ENCODE measurements around the gene LGR5.
"Not testable (repeated sequence)": the region's sequence is repeated elsewhere in the genome, so short reads cannot be mapped to it uniquely, and the experiment has no call there.

Gene LGR5

DNA sequence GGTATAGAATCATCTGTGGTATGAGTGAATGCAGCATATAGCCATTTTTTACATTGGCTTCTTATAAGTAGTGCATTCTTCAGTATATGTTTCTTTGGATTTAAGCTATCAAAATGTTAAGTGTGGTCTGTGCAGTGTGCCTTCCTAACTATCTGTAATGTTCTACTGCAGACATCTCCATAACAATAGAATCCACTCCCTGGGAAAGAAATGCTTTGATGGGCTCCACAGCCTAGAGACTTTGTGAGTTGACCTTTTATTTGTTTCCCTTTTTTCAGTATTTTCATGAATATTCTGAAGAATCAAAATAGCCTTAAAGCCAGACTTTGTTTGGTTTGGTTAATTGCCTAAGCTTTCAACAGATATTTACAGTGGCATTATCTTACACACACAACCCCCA lies 116.8 kb downstream of the LGR5 start:
- FAIRE-seq, result no peak

DNA sequence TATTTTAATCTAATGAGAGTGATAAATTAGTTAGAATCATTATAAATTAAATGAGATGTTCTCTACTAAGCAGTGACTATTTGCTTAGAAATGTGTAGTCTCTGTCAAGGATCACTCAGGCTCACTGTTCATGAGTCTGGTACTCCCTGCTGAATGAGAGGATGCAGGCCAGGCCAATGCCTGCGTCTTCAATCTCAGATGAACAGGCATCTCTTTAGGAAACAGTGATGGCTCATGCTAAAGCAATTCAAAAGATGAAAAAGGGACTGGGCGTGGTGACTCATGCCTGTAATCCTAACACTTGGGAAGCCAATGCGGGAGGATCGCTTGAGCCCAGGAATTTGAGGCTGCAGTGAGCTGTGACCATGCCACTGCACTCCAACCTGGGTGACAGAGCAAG lies 117.3 kb downstream of the LGR5 start:
- FAIRE-seq, result no peak

DNA sequence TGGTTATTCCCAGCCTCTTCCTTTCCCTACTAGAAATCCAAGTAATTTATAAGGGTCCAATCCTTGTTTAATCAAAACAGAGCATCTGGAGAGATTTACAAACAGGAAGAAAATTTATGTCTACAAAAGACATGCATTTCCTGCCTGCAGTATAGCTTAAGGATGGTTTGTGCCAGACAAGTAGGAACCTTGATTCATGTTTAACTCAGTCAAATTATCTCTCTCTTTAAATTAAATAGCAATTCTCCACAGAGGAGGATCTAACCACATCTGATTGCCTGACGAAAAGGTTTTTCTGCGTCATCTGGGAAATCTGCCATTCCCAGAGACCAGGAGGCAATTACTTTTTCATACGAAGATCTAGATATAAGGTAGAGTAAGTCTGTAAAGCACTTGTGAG lies 118.8 kb downstream of the LGR5 start:
- no peak for FAIRE-seq

DNA sequence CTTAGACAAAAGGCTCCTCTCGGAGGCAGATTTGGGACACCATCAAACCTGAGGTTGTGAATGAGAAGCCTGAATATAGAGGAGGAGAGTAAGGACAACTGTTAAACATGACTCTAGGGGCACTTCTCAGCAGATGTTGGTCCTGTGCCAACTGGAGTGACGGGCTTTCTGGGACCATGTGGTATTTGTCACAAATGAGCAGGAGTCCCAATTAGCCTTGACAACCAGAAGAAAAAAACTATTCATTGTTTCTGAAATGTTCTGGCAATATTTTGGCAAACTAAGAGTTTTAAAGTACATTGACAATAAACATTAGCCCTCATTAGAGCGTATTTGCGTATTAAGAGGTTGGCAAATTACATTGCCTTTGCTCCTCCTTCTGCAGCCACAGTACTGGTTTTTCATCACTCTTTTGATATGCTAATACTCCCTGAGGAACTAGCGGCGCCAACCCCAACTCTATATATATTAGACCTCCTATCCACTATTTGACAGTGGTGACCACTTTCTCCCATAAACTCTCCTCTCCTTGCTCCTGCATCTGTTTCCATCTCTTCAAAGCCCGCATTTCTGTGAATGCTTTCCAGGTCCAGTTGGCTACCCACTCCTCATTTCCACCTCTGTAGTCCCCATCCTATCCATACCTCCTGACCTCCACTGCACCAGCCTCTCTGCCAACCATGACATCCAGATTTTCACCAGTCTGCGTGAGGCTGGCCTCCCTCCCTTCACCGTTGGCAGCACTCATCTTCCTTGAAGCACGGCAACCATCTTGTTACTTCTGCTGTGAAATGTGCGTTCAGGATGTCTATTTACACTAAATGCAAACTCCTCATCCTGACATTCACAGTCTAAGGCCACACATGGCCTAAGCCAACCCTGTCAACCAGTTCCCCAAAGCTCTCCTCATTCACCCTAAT lies 123.3 kb downstream of the LGR5 start:
- FAIRE-seq, result no peak

DNA sequence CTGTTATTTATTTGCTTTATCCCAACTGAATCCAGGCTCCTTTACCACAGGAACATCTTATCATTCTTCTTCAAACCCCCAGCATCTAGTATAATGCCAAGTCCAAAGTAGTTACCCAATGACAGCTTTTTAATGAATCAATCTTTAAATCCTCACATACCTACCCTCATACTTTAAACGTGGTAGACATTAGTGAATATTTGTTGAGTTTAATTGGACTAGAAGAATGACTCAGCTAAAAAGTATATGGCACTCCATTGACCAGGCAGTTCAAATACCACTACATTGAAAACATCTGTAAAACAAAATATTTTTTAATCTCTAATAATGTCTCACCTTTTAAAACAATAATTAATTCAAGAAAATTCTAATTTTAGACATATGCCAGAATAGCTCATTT lies 125.9 kb downstream of the LGR5 start:
- no peak for FAIRE-seq

DNA sequence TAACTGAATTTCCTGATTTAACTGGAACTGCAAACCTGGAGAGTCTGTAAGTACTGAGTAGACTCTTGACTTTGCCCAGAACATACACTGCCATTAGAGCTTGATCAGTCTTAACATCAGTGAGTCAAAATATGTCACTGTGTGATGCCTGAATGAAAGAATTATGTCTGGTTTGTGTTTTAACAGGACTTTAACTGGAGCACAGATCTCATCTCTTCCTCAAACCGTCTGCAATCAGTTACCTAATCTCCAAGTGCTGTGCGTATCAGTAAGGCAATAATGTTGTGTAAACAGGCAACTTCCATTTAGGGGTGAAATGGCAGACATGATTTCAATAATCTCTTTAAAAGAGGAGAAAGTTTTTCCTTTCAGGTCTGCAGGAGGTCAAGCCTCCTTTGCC lies 127.1 kb downstream of the LGR5 start:
- FAIRE-seq, result no peak

DNA sequence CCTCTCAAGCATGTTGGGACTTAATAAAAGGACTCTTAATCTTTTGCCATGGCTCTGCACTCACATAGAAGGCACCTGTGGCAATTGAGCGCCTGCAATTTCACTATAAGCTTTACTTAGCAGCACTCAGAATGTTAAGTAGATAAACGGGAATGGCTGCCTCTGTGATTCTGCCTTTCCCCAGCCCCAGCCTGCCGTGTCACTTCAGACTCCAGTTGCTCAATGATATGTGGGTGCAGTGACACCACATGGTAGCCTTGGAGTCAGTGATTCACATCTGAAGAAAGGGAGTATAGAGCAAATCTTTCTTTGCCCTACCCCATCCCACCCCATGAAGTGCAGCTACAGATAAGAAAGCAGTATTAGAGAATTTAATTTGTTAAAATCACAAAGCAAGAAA lies 127.9 kb downstream of the LGR5 start:
- no peak for FAIRE-seq

DNA sequence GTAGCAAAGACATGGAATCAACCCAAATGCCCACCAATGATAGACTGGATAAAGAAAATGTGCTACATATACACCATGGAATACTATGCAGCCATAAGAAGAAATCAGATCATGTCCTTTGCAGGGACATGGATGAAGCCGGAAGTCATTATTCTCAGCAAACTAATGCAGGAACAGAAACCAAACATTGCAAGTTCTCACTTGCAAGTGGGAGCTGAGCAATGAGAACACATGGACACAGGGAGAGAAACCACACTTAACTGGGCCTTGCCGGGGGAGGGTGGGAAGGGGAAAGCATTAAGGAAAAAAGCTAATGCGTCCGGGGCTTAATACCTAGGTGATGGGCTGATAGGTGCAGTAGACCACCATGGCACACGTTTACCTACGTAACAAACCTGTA lies 130.3 kb downstream of the LGR5 start:
- not testable (repeated sequence) for FAIRE-seq

DNA sequence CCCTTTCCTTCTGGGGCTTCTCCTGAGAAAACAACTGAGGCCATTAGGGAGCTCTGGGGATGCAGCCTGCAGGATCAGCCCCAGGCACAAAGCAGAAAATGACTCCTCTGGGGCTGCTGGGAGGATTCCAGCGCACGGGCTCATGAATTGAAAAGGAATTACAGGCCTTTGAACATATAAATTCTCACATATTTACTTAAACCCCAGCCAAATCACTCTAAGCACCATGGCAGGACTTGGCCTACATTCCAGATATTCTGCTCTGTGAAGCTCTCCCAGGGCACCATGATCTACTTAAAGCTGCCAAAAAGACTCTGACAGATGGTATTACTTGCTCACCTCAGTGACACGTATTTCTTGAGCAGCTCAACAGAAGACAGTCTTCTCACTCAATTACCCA lies 136.9 kb downstream of the LGR5 start:
- FAIRE-seq, result no peak

DNA sequence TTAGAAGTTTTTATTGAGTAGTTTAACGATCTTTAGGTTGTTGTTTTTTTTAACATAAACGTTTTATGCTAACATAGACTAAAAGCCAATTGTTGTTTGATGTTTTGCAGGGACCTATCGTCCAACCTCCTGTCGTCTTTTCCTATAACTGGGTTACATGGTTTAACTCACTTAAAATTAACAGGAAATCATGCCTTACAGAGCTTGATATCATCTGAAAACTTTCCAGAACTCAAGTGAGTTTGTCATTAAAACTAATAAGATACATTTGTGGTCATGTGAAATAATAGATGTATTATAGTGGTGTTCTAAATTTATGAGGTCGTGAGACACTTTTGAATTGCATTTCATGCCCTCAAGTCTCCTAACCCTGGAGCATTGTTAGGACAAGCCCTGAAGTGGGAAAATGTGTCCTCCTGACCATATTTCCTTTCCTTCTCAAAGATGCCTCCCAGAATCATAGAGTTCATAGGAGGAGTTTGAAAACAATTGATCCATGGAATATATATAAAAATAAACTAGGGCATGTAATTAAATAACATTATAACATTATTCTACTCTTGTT lies 139.2 kb downstream of the LGR5 start:
- FAIRE-seq, result no peak

DNA sequence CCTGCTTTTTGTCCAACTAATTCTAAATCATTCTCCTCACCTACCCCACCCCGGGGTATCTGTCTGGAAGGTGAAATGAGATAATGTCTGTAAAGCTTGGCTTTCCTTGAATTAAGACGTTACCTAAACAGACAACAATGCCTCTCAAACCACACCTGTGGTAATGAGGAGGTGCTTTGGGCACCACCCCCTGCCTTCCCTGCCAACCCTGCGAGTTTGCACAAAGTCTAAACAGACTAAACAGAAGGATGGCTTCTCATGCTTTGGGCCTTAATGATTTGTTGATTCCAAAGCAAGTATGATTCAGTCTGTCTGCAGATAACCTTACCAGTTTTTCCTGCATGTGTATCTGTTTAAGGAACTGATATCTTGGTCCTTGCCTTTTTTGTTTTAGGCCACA lies 141.6 kb downstream of the LGR5 start:
- FAIRE-seq, result no peak

DNA sequence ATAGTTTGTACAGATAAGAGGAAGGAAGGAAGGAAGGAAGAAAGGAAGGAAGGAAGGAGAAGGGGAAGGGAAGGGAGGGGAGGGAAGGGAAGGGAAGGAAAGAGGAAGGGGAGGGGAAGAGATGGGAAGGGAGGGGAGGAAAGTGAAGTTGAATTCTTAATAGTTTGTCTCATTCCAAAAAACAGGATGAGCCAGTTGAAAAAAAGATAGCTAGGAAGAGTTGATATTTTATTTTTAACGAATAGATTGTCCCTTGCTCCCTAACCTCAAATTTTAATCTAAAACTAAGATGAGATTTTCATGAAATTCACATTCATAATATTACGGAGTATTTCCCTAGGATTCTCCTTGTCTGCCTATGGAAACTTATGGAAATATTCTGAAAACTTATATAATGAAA lies 143.3 kb downstream of the LGR5 start:
- FAIRE-seq, result no peak

DNA sequence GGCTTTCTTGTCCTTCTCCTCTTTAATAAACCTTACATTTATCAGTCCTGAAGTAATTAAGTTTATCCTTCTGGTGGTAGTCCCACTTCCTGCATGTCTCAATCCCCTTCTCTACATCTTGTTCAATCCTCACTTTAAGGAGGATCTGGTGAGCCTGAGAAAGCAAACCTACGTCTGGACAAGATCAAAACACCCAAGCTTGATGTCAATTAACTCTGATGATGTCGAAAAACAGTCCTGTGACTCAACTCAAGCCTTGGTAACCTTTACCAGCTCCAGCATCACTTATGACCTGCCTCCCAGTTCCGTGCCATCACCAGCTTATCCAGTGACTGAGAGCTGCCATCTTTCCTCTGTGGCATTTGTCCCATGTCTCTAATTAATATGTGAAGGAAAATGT lies 144.8 kb downstream of the LGR5 start:
- FAIRE-seq, result no peak

DNA sequence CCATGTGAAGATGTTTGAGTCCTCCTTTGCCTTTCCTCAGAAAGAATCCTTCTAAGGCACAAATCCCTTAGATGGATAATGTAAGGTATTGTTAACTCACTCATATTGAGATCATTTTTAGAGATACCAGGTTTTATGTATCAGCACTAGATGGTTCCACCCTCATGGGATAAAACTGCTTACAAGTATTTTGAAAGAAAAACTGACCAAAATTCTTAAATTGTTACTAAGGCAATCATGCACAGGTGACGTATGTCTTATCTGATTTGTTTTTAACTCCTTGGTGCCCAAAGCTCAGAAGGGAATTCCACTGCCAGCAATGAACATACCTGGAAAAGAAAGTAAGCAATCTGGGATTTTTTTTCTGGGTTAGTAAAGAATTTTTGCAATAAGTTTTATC lies 145.6 kb downstream of the LGR5 start:
- no peak for FAIRE-seq

DNA sequence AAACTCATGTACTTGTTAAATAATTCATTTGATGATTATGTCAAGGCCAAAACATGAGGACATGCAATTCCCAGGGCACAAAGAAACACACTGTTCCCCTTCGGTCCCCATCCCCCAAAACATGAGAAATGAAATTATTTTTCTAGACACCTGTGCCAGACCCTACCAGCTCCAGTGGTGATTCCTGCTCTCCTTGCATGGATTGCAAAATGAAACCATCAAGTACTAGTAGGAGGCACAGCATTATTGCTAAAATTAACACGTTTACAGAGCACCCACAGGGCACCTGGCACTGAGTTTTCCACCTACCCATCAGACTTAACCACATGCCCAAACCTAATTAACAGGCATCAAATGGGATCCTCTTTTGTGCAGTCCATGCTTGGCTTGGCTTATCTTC lies 147.4 kb downstream of the LGR5 start:
- no peak for FAIRE-seq

DNA sequence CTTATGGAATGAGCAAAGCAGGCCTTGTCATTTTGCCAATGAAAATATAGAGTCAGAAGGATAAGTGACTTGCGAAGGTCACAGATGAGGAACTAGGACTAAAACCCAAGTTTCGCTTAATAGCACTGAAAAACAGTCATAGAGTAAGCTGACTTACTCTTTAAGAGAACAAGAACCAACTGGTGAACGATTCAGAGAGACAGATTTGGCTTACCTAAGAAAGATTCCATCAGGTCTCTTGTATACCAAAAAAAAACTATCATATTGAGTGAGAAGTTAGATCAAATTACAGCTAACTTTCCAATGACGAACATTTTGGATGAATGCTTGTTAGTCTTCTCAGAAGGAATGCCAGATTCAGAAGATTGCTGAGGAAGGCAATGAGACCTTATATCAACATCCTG lies 149.9 kb downstream of the LGR5 start:
- no peak for FAIRE-seq

DNA sequence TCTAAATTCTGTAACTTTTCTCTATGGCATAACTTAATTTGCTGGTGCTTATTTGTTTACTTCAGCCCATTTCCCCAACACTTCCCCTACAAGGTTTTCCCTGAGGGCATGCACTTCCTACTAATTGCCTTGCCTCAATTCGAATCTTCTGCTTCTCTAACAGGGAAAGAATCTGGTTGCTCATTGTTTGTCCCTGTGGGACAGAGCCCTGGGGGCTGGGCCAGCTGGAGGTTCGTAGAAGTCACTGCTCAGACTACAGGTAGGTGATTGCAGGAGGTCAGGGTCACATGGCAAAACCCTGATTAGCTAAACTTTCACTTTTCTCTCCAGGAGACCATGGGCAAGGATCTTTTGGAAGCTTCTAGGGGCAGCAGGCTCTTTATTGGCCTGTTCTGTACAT lies 152.0 kb downstream of the LGR5 start:
- FAIRE-seq, result no peak

DNA sequence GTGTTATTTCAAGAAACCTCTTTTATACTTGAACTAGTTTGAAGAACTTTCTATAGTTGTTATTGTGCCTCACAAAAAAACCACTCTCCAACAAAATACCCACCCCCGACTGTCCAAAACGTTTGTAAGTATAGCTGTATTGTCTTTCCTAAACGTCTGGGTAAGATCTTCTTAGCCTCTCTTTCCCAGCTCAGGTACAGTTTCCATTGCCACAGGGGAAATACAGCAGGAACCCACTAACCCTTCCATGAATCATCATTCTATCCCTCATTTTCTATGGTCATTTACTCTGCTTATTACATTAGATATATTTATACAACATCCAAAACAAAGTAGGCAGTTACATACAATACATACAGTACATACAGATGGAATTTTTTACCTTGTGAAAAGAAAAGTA lies 153.2 kb downstream of the LGR5 start:
- no peak for FAIRE-seq

DNA sequence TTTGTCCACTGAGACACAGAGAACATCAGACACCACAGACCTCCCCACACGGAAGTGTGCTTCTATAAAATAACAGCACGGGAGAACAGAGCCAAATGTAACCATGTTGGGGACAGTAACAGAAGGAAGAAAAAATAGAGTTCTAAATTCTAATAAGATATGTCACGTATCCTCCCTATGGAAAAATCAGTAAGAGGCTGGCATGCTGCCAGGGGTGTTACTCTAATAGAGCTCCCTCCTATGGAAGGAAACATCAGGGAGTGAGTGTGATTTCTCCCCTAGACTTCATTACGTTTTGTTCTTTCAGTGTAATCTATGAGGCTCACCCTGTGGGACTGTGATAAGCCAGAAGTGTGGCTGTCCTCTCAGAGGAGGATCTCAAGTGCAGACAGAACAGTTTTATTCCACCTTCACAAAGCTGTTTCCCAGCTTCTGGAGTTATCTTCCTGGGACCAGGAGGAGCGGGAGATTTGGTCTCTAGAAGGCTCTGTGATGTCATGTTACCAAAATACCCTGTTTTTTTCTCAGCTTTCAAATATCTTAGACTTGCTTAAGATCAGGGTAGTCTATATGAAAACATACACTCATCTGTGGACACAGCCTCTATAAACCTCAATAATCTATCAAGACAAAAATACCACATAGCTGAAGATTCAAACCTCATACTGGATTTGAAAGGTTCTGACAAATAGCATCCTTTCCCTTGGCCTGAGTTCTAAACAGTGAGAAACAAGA lies 154.8 kb downstream of the LGR5 start:
- no peak for FAIRE-seq

DNA sequence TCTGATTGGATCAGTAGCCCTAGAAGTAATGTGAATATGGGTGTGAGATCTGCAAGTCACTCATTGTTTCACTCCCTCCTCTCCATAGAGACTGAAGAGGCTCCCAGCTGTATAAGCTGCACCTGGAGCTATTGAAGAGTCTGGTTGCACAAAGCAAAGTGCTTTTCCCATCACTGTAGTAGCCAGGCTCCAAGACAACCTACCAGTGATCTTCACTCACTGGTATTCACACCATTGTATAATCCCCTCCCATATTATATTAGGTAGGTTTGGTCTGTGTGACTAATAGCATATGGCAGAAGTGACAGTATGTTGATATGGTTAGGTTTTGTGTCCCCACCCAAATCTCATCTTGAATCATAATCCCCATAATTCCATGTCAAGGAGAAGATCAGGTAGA lies 159.6 kb downstream of the LGR5 start:
- FAIRE-seq, result no peak

DNA sequence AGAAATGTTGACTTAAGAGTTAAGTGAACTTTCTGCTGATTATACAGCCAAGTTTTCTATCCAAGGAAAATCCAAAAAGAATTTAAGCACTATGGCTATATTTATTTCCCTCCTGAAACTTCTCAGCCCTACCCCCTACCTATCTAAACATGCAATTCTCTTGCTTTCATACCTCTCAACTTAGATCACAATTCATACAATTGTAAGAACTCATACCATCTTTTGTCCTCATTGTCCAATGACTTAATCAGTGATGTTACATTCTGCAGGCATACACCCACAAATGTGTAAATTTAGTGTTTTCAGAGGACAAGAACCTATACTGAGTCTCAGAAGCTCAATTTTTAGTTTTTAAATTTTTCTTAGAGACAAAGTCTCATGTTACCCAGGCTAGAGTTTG lies 161.9 kb downstream of the LGR5 start:
- FAIRE-seq, result no peak

DNA sequence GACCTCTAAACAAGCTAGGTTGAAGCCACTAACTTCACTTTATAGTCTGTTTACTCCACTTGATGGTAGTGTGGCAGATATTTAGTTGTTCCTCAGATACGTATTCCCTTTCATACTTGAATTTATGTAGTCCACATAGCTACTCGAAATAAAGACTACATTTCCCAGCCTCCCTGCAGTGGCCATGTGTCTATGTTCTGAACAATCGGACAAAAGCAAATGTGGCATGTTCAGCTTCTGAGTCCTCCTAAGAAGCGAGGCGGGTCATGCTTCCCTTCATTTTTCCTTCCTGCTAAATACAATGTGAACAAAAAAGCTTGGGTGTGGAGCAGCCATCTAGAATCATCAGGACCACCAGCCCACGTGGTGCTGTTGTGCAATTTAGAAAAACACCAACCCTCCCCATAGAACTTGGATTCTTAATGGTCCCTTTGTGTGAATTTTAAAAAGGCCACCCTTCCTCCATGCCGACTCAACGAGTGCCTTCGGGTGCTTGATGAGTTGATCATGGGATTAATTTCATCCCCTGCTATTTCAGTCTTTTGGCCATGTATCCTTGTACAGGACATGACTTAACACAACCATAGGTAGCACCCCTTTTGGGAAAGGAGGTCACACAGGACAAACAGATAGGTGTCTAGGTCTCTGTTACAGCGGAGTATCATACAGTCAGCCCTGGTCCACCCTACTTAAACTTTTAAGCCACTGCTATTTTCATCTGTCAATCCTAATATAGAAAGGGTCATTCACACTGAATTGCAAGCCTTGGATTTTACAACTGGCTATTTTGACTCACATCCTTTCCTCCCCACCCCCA lies 163.4 kb downstream of the LGR5 start:
- FAIRE-seq, result no peak

DNA sequence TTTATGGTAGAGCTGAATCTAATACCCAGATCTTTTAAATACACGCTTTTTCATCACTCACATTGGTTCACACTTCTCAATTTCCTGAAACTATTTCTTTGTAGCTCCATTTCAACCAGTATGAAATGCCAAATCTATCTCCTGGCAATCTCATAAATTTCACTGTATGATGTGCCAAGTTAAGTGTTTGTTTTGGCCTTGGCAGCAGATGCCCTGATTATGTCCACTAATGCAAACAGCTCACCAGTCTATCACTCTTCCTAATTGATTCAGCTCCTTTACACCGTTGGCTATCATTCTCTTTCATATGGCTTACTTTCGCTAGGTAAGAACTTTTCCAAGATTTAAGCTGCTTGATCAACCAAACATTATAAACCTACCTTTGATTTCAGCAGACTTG lies 165.4 kb downstream of the LGR5 start:
- FAIRE-seq, result no peak

All from A204.1 (cell line).